RWPE2 (cell line): Measurements from ENCODE around the gene IDS.

ENCODE experiments used
- ATAC-seq: fragments of 200-7000 bp; cut with Tn5 transposase; 3 replicates; pipeline ENCODE4 v1.9.1; 2021; ENCODE audit warnings: low read depth
- DNase-seq: peaks from one replicate; pipeline ENCODE4 v3.0.0-alpha.2; 2020; ENCODE audit warnings: low spot score
- H3K27ac ChIP-seq: fragments of 450-650 bp; 2 replicates; pipeline ENCODE4 v1.5.1; 2017; ENCODE audit warnings: mild to moderate bottlenecking; ENCODE audit not compliant: poor library complexity, severe bottlenecking
- H3K27me3 ChIP-seq: fragments of 250-450 bp; sonication (Bioruptor Pico); 2 replicates; pipeline ENCODE4 v1.5.1; 2021; ENCODE audit warnings: mild to moderate bottlenecking, moderate library complexity; ENCODE audit not compliant: insufficient read depth, poor library complexity, severe bottlenecking
- H3K36me3 ChIP-seq: fragments of 250-450 bp; sonication (Bioruptor Pico); 2 replicates; pipeline ENCODE4 v1.5.1; 2020; ENCODE audit warnings: low read depth, mild to moderate bottlenecking, moderate library complexity
- H3K4me1 ChIP-seq: fragments of 250-450 bp; sonication (Bioruptor Pico); 2 replicates; pipeline ENCODE4 v1.5.1; 2021; ENCODE audit warnings: mild to moderate bottlenecking, moderate library complexity; ENCODE audit not compliant: insufficient read depth, poor library complexity, severe bottlenecking
- H3K4me3 ChIP-seq: fragments of 250-450 bp; sonication (Bioruptor Pico); 2 replicates; pipeline ENCODE4 v1.5.1; 2021; ENCODE audit warnings: mild to moderate bottlenecking, moderate library complexity; ENCODE audit not compliant: severe bottlenecking
- H3K9me3 ChIP-seq: fragments of 250-450 bp; sonication (Bioruptor Pico); 2 replicates; pipeline ENCODE4 v1.5.1; 2021; ENCODE audit warnings: mild to moderate bottlenecking, moderate library complexity; ENCODE audit not compliant: severe bottlenecking
- TF ChIP-seq, protein P1 (sequence below): fragments of 450-650 bp; IDR thresholded peaks from one replicate; pipeline ENCODE4 v1.5.1; 2017; ENCODE audit warnings: mild to moderate bottlenecking, moderate library complexity; ENCODE audit not compliant: poor library complexity, severe bottlenecking

Gene IDS

DNA sequence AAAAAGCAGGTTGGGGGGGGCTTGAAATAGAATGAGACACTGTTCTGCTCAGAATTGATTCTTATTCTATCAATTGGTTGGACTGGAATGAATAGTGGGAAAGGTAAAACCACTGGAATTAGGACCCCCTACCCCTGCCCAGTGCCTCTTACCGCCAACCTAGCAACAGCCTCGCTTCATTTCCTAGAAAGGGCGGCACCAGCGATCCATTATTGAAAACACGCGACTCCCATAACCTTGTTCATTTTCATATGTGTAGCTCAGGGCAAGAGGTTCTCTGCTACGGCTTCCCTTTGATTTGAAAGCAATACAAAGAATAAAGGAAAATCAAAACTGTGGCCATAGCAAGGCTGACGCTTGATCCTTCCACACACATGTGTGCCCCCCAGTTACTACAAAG lies 33.7 kb downstream of the IDS start:
- Histone ChIP-seq H3K4me3 (no peak overlapping the region), H3K27me3 (no peaks in the 10 kb centered on the region), H3K27ac (no peak overlapping the region), H3K36me3 (no peaks in the 10 kb centered on the region), H3K4me1 (no peaks in the 10 kb centered on the region), H3K9me3 (no peaks in the 10 kb centered on the region)
- no peak for DNase-seq
- TF ChIP-seq, protein P1, sequence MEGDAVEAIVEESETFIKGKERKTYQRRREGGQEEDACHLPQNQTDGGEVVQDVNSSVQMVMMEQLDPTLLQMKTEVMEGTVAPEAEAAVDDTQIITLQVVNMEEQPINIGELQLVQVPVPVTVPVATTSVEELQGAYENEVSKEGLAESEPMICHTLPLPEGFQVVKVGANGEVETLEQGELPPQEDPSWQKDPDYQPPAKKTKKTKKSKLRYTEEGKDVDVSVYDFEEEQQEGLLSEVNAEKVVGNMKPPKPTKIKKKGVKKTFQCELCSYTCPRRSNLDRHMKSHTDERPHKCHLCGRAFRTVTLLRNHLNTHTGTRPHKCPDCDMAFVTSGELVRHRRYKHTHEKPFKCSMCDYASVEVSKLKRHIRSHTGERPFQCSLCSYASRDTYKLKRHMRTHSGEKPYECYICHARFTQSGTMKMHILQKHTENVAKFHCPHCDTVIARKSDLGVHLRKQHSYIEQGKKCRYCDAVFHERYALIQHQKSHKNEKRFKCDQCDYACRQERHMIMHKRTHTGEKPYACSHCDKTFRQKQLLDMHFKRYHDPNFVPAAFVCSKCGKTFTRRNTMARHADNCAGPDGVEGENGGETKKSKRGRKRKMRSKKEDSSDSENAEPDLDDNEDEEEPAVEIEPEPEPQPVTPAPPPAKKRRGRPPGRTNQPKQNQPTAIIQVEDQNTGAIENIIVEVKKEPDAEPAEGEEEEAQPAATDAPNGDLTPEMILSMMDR = no peak
- no peak for ATAC-seq

DNA sequence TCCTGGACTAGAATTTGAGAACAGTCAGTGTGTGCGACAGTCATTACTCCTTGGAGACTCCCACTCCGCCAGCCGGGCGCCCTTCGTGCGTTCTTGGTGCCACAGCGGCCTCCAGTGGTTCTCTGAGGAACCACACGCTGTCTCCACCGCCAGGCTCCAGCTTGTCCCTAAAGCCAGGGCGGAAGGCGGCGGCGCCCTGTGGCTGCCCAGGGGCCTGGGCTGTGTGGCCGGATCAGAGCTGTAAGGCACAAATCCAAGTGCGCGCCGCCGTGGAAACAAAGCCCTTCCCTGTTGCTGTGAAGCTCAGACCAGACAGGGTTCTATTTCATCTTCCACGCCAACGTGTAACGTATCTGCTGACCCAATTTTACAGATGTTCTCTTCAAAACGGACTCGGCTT lies 34.2 kb downstream of the IDS start:
- TF ChIP-seq, protein P1 = peak; percentile 77
- Histone ChIP-seq H3K36me3 (no peaks in the 10 kb centered on the region), H3K27ac (no peak overlapping the region), H3K27me3 (no peaks in the 10 kb centered on the region), H3K9me3 (no peaks in the 10 kb centered on the region), H3K4me3 (no peak overlapping the region), H3K4me1 (no peaks in the 10 kb centered on the region)
- ATAC-seq (peak; percentile 80), DNase-seq (no peak)

DNA sequence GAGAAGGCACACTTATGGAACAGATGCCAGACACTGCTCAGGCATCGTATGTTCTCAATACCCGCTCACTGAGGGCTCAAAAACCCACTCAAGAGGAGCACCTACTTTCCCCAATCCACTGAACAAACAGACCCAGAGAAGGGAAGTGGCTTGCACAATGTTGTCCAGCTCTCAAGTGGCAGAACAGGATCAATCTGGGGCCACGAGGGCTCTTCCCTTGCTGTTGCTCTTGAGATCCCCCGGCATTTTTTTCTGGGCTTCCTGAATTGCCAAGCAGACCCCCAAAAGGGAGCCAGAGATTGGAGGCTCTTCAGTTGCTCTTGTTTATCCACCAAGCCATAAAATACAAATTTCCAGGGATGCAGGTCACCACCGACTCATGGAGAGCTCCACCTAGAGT lies 35.7 kb downstream of the IDS start:
- Histone ChIP-seq H3K36me3 (no peaks in the 10 kb centered on the region), H3K4me1 (no peaks in the 10 kb centered on the region), H3K9me3 (no peaks in the 10 kb centered on the region), H3K4me3 (no peak overlapping the region), H3K27me3 (no peaks in the 10 kb centered on the region), H3K27ac (no peak overlapping the region)
- ATAC-seq (no peak), DNase-seq (no peak)
- TF ChIP-seq, protein P1 = no peak

DNA sequence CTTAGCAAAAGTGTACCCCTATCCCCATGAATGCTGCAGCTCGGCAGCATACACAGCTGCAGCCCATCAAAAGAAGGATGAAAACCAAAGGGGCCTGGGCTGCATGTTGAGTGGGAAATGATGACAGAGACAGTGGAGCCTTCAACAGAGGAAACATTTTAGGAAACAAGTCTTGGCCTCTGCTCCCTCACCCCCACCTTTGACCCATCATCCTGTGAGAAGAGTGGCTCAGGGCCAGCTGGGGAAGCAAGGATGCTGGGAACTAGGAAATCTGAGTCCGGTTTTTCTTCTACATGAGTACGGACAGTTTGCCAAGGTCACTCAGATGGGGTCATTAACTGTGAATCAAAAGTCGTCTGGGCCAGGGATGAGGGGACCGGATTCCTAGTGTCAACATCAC lies 37.2 kb downstream of the IDS start:
- ATAC-seq (no peak), DNase-seq (no peak)
- H3K27me3 ChIP-seq = no peaks in the 10 kb centered on the region
- H3K27ac ChIP-seq = no peak overlapping the region
- H3K4me3 ChIP-seq = no peak overlapping the region
- H3K36me3 ChIP-seq = no peaks in the 10 kb centered on the region
- TF ChIP-seq, protein P1 = no peak
- H3K4me1 ChIP-seq = no peaks in the 10 kb centered on the region
- H3K9me3 ChIP-seq = no peaks in the 10 kb centered on the region

DNA sequence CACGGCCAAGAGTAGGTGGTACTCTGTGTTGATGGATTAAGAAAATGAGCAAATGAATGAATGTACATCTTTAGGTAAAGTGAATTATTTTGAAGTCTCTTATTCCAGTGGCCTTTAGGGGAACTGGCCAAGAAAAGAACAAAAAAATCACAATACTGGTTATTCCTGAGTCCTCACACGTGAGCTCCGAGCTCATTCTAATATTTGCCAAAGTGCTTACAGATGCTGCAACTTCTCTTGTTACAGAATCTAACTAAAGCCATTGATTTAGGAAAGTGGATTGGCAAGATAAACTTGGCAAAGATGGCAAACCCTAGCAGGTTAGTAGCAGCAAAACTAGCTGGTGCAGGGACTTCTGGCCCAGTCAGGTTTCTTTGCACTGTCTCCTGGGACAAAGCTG lies 37.6 kb downstream of the IDS start:
- H3K9me3 ChIP-seq = no peaks in the 10 kb centered on the region
- H3K27me3 ChIP-seq = no peaks in the 10 kb centered on the region
- H3K27ac ChIP-seq = no peak overlapping the region
- no peak for DNase-seq
- TF ChIP-seq, protein P1 = no peak
- ATAC-seq = no peak
- no peak overlapping the region for H3K4me3 ChIP-seq
- H3K36me3 ChIP-seq = no peaks in the 10 kb centered on the region
- H3K4me1 ChIP-seq = no peaks in the 10 kb centered on the region
